ENCODE measurements around the gene KIF16B.
"Not testable (repeated sequence)": the region's sequence is repeated elsewhere in the genome, so short reads cannot be mapped to it uniquely, and the experiment has no call there.

KIF16B gene

DNA sequence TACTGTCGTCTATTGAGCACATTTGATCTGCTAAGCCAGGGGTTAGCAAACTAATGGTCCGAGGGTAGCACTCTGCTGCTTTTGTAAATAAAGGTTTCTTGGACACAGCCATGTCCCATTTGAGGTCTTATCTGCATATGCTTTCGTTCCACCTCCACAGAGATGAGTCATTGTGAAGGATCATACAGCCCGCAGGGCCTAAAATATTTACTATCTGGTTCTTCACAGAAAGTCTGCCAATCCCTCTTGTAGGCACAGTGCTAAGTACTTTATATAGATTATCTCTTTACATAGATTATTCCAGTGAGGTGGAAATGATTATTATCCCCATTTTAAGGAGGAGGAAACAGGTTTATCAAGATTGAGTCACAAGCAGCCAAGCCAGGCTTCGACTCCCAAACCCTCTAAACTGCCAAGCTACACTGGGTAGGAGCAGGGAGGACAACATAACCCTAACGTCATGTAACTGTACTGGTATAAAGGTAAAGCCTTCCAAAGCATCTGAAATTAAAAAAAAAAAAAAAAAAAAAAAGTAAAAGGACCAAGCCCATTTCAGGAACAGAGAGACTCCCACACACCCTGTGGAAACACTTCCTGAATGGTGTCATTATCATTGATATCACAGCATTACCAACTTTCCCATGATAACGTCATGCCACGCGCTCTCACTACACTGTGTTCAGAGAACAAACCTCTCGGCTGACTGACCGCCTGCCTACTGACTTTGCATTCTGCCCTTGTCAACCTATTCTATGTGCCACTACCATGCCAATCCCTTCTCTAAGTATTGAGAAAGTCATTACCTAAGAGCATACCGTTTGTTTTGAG lies 101.0 kb downstream of the KIF16B start:
- DNase-seq: no peak

DNA sequence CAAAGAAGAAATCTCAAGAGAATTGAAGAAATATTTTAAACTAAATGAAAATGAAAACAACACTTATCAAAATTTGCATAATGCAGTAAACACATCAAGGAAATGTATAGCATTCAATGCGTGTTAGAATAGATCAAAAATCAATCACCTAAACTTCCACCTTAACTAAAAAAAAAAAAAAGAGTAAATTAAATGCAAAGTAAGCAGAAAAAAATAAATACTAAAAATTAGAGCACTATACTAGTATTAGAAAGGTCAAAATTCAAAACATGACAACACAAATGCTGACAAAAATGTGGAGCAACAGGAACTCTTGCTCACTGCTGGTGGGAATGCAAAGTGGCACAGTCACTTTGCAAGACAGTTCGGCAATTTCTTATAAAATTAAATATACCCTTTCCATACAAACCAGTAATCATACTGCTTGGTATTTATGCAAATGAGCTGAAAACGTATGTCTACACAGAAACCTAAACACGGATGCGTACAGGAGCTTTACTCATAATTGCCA lies 103.8 kb downstream of the KIF16B start:
- no peak for DNase-seq

DNA sequence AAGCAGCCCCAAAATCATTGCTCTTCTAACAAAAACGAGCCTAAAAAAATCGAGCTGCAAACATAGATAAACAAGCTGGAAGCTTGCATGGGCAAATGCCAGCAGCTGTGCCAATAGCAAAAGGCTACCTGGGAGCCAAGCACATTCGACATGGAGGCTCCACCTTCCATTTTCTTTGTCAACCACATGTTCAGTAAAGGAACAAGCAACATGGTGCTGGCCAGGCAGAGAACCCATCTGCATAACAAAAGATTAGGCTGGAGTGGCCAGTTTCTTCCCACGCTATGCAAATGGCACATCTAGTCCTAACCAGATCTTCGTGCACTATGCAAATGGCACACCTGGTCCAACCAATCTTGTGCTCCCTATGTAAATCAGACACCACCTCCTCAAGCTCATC lies 110.5 kb downstream of the KIF16B start:
- DNase-seq: no peak

DNA sequence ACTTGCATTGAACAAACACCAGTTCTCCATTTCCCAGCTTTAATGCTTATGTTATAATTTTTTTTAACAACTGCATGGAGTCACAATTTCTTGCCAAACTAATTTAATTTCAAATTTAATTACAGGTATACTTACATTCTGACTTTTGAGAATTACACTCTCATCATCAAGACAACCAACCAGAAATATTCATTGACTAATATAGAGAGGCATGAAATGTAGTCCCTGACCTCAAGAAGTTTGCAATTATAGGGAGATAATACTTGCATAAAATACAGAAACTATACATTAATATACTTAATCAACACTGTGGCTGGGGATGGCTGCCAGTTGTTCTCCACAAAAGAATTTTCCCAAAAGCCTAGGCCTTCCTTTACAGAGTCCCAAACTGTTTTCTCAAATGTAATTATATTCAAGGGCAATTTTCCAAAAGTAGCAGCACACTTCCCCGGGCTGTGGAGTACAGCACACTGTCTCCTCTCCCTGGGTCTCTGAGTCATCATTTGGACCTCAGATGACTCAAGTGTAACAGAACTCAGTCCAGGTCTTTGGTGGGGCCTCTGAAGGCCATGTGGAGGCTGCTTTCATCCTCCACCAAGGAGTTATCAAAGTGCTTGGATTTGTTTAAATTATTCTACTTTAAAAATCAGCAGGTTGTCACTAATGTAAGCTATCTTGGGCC lies 114.1 kb downstream of the KIF16B start:
- DNase-seq: no peak

DNA sequence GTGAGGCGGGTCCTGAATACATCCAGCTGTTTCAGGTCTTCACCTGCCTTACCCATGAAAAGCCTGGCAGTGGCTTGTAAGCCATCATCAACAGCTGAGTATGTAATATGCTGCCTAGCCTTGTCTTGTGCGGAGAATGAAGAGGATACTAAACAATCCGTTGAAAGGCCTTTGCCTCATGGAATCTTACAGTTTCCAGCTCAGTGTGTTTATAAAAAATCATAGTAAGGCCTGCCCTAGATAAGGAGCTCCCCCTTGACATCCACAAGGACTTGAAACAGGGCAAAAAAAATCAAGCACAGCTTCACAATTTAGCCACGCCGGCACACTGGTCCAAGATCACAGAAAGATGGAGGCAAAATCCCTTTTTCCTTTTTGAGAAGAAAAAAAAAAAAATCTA lies 115.7 kb downstream of the KIF16B start:
- no peak for DNase-seq

DNA sequence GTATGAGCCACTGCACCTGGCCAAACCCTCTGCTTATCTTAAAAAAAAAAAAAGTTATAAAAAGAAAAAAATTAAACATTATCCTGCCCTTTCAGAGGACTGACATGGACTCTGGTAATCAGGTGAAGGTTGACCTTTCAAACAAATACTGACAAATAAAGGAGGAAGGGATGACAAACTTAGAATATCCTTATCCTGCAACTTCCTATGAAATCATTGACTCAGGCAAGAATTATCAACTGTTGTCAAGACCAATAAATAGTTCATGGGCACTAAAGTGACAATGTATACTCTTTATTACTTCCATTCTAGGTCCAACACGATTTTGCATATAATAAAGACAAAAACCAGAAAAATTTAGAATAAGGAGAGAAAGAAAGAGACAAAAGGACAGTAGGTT lies 117.9 kb downstream of the KIF16B start:
- DNase-seq: no peak

DNA sequence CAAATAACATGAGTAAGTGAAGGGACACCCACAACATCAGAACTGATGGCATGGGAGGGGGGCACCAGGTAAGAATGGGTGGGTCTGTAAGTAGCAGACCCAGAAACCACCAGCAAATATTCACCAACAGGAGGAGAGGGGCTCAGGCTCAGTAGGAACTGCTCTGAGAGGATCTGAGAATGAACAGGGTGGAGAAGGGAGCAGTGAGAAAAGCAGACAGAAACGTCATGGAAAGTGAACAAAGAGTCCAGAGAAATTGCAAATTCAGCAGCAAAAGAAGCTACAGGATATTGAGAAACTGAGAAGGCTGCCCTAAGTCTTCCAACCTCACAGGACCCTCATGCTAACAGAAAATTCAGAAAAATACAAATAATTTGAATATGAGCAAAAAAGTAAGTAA lies 121.3 kb downstream of the KIF16B start:
- DNase-seq: no peak

DNA sequence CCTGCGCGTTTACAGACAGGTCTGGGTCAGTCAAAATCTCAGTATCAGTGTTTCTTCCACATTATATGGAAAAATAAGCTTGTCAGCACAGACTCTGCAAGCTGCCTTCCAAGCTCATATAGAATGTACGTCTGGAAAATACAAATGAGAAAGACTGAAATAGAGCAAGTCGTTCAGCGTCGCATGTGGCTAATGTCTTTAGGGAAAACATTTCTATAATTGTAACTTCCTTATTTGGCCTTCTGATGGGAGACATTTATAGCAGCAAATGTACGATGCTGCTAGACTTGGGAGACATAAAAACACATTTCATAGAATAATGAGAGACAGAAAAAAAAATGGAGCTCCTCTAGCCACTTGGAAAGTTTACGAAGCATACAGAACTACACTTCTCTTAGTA lies 122.2 kb downstream of the KIF16B start:
- DNase-seq: no peak

DNA sequence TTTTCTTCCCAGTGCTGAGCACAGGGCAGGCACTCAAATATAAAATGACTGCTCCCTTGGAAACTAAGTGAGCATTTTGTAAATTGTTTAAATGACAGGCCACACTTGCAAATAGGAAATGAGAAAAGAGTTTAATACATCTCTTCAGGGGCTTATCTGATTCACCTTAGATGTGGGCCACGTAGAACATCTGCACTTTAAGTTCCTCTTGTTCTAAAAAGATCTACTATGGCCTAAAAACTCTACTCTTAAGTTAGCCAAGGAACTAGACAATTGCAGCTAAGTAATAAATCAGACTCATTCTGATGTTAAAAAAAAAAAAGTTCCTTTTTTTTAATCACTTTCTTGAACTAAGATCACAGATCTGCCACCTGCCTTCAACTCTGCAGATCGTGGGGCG lies 126.3 kb downstream of the KIF16B start:
- no peak for DNase-seq

DNA sequence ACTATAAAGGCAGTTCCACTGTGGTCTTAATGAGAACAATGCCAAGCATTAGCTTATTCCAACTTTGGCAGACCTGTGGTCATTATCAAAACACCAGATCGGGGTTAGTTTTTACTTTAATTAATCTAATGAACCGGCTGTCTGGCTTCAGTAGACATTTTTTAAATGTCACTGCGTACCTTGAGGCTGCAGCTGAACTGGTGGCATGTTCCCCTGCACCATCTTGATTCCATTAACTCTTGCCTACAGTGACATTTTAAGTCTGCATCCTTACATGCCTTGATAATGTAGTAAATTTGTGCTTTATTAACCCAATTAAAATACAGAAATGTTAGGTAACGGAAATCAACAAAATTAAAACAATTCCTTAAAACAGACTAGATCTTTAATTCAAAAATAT lies 127.0 kb downstream of the KIF16B start:
- no peak for DNase-seq

DNA sequence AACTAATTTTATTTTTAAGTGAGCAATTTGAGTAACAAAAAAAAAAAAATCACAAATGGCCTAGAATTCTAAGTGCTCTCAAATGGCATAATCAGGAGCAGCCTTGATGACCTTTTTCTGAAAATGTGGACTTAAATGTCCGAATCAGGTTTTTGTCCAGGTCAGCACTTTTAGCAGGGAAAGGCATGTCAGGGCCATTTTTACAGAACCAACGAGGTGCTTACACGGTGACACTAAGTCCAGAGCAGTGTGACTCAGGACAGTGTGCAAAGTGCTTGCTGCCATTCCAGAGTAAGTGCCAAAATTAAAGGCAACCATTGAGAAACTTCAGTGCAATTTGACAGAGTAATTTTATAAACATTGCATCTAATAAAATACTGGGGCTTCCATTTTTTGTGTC lies 127.8 kb downstream of the KIF16B start:
- no peak for DNase-seq

DNA sequence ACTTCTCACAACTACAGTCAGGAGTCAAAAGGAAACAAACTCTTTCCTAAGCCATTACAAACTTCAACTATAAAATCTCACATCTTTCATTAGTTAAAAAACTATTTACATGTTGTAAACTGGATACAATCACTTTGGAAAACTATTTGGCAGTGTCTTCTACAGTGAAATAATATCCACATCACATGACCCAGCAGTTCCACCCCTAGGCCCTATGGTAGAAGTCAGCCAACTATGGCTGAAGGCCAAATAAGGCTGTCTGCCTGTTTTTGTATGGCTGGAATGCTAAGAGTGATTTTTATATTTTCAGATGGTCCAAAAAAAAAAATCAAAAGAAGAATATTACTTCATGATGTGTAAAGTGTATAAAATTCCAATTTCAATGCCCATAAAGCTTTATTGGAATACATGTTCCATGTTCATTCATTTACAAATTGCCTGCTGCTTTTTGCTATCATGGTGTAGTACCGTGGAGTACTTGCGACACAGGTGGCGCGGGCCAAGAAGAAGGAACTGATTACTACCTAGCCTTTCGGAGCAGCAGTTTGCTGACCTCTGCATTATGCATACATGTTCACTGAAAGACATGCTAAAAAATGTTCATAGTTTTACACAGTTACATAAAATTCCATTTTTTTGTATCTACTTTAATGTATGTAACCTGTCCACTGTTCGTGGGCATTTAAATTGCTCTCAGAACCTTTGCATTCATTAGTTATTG lies 129.0 kb downstream of the KIF16B start:
- no peak for DNase-seq

DNA sequence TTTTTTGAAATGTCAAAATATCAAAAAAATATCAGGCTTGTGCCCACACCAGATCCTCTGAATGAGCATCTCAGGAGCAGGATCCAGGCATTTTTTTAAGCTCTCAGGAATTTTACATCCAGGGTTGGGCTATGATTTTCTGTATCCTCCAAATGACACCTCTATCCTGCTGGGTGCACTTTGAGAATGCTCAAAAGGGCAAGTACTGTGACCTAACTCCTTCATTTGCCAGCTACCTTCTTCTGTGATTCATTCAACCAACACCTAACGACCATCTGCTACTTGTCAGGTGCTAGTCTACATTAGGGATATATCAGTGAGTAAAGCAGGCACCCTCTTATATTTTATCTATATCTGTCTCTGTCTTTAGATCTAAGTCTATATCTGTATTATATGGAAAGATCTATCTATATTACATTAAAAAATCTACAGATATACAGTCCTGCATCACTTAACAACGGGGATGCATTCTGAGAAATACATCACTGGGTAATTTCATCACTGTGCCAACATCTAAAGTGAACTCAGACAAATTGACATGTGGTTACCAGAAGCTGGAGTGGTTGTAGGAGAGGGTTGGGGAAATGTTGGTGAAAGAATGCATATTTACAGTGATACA lies 131.6 kb downstream of the KIF16B start:
- DNase-seq: no peak

DNA sequence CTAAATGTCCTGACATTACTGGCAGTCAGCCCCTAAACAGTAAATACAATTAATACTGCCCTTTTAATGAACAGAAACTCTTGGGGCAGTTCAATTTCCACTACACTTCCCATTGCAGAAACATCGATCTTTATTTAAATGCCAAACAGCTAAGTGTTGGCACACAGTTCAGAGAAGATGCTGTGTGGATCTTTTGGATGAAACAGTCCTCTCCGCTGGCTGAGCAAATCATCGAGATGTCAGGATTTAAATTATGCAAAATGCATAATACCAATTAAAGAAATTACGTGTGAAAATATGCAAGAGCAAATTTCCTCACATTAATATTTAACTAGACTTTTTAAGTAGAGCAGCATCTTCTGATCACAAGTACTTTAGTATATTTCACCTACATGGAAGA lies 132.6 kb downstream of the KIF16B start:
- no peak for DNase-seq

DNA sequence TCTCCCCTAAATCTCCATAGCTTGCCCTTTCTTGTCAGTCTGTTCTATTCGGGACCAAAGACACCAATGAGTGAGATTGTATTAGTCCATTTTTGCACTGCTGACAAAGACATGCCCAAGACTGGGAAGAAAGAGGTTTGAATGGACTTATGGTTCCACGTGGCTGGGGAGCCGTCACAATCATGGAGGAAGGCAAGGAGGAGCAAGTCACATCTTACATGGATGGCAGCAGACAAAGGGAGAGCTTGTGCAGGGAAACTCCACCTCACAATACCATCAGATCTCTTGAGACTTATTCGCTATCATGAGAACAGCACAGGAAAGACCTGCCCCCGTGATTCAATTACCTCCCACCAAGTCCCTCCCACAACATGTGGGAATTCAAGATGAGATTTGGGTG lies 133.7 kb downstream of the KIF16B start:
- DNase-seq: not testable (repeated sequence)

DNA sequence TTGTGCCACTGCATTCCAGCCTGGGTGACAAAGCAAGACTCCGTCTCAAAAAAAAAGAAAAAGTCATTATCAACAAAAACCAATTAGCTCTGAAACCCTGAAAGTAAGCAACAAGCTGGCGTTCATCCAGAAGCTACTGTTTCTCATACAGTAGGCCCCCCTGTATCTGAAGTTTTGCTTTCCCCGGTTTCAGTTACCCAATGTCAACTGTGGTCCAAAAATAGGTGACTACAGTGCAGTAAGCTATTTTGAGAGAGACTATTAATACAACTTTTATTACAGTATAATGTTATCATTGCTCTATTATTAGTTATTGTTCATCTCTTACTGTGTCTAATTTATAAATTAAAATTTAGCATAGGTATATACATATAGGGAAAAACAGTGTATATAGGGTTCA lies 135.1 kb downstream of the KIF16B start:
- no peak for DNase-seq

DNA sequence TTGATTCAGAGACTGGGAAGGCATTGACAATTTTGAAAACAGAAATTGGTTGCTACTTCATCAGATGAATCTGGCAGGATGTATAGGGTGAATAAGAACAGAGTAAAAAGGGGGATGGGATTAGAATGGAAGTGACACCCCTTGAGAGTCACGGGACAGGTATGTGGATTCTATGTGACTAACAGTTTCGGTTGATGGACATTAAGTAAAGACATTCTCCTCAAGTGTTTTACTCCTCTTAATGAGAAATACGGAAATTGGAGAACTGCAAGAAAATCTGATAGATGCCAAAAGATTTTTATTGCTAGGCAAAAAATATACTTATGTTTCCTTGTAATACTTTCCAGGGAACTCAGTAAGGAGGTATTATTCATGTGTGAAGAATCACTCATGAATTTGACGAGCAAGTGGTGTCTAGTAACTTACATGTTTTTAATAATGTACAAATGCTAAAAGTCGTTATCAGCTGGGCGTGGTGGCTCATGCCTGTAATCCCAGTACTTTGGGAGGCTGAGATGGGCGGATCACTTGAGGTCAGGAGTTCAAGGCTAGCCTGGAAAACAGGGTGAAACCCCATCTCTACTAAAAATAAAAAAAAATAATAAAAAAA lies 135.8 kb downstream of the KIF16B start:
- DNase-seq: no peak

DNA sequence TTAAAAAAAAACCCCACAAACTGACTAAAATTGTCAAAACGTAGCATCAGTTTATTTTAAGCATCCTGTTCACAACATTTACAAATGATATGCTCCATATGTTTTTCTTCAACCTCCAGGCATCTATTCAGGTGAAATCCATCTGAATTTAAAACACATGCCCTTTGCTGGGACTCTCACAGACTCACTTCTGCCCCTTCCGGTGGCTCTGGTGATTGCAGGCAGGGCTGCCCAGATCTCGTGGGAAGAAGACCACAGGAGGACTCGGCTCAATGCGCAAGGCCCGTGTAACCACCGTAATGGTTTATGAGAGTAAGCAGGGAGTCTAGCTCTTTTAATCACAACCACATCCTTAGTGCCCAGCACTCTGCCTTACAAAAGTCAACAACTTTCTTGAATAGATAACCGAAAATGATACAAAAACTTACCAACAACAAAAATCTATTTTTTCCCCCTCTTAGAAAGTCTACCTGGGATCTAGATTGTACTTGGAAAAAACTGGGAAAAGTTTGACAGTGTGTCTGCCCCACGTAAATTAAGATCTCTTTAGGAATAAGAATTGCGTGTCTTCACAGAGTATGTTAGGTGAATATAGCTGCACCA lies 139.1 kb downstream of the KIF16B start:
- DNase-seq: peak; percentile 39

DNA sequence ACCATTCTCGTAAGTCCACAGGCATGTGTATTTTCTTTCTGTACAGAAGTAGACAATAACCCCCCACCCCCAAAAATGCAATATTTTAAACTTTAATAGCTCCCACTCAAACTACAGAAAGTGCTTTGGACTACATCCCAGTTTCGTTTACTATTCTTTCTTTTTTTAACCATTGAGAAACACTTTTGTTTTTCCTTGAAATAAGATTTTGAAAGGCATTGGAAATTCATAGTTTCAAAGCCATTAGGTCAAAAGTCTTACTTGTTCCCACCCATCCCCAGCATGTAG lies 140.0 kb downstream of the KIF16B start:
- DNase-seq: no peak

DNA sequence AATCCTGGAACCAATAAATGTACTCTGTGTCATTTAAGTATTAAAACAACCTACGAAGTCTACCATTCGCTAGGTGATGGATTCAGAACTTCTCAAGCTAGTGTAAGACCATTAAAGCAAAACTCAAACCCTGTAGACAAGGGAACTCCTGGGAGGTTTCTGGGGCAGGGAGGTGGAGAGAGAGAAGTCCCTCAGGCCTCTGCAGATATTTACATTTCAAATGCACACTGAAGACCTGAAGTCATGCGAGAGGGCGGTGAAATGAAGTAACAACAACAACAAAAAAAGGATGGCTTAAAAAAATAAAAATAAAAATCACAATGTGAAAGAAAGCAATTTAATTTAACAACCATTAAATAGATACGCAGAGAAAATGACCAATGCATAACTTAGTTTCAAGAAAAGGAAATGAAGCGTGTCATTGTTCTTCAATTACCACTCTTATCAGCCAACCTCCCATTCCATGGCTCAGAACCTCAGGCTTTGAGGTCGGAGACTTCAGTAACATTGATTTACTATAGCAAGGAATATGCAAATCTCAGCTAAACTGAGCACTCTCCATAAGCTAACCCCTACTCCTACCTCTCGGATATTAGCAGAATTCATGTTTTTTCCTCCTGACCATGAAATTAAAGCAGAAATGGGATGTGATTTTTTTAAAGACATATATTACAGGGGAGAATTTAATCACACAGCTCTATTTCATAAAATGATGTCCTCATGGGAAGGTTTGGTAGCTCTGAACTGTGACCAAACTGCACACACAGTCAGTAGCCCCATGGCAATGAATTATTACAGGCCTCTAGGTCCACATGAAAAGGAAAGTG lies 140.6 kb downstream of the KIF16B start:
- DNase-seq: no peak

DNA sequence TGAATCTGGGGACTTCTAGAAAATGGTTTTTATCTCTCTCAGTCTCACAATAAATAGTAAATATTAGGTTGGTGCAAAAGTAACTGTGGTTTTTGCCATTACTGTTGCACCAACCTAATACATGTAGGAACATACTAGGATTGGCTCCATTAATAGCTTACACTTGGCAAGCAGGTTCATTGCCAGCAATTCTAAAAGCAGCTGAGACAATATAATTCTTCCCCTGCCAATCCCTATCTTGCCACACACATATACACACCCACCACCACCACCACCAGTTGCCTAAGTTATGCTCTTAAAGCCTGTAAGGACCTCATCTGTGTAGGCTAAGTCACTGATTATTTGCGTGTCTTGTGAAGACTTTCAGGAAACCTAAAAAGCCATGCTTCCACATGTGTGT lies 145.1 kb downstream of the KIF16B start:
- no peak for DNase-seq

DNA sequence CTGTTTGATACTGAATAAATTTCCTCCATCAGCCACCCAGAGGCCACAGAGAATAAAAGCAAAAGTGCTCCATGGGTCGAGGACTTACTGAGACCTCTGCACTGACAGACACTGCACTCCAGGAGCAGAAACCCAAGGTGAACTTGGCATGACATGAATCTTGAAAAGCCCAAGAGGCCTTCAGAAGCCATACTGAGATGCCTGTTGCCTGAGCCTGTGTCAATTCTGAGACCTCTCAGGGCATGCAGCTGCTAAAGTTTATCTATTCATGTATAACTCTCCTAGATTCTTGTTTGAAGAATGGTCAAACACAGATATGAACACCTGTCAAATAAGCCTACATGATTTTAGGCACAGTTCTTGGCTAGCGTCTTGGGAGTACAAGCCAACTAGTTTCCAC lies 145.7 kb downstream of the KIF16B start:
- DNase-seq: no peak
